ENCODE measurements around the gene PRAMEF1.

DNA sequence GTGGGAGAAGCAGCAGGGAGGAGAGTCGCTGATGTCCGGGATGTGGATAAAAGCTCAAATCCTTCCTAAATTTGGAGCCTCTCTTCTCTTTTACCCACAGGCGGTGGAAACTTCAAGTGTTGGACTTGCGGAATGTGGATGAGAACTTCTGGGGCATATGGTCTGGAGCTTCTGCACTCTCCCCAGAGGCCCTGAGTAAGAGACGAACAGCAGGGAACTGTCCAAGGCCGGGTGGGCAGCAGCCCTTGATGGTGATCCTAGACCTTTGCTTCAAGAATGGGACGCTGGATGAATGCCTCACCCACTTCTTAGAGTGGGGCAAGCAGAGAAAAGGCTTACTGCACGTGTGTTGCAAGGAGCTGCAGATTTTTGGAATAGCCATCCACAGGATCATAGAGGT lies 15.8 kb upstream of the PRAMEF1 start:
- TF ChIP-seq CTCF (IDR thresholded peaks at IDR 0.05) (no peak), POLR2A (IDR thresholded peaks at IDR 0.05; ENCODE audit: low read depth) (no peak)

All from esophagus muscularis mucosa (tissue), 3 donors.